ENCODE results near the gene ZNF771. TPM values are rescaled to one million over a fixed set of nuclear protein-coding genes. Genes with fewer than 3 reads are reported as not detected.
A peak's percentile ranks its signal among the peaks of the same experiment; 100 is the strongest.

ZNF771 gene
- polyA plus RNA-seq, 1 donor (not counting 4 experiments of a cell fraction or from before 2014, with no cell fraction given) = 4.0 TPM

DNA sequence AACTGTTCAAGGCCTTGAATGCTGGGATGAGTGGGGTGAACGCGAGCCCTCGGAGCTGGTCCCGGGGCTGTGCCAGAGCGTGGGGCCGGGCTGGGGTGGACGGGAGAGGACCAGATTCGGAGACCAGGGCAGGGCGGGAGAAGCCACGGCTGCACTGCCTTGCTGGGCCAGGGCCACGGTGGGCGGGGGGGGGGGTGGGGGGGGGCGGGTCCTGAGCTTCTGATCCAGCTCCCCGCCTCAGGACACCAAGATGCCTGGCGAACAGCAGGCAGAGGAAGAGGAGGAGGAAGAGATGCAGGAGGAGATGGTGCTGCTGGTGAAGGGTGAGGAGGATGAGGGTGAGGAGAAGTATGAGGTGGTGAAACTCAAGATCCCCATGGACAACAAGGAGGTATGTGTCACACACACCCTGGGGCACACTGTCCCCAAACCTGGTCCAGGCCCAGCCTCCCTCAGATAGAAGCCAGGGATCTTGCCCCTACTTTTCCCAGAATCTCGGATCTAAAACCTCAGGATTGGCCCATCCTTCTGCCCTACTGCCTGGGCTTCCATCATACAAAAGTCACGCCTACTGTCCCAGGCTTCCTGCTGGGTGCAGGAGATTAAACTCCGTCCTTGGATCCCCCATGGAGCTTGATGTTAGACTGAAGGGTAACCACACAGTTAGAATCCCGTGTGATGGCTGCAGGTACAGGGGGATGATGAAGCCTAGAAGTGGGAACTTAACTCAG, 563 bp downstream of the ZNF771 start:
- peak overlapping the region; percentile 62 for H2AFZ ChIP-seq (ENCODE audit: control insufficient read depth, low read length)
- no peak for DNase-seq (ENCODE audit: low read depth, low spot score)

DNA sequence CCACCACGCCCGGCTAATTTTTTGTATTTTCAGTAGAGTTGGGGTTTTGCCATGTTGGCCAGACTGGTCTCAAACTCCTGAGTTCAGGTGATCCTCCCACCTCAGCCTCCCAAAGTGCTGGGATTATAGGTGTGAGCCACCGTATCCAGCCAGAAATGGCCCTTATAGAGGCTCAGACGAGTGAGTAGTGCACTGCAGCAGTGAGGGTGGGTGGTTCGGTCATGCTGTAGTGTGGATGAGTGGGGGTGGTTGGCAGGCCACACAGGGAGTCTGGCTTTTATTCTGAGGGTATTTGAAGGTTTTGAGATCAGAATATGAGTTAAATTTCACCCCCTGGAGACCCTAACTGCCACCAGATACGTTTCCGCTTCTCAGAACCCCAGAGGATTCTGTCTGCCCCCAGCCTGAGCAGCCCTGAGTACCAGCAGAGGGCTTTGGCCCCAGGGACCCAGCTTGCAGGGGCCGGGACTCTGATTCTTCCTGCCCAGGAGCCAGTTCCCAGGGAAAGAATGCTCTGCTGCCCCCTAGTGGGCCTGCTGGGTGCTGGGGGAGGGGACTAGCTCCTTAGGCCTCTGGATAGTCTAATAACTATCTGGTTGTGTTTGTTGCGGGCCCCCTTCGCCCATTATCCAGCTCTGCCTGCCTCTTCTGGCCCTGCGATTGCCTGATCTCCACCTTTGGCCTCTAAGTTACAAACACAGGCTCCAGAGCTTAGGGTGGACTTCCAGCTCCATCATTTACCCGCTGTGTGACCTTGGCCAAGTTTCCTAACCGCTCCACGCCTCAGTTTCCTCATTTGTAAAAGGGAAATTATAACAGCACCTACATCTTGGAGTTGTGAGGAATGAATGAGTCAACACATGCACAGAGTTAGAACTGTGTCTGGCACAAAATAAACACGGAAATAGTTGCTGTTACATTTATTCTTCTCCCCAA, 2.0 kb downstream of the ZNF771 start:
- peak; percentile 29 for FAIRE-seq
- dilution Hi-C loops (cut with MboI; ENCODE audit: extremely low pct_ligation_motif_present, low sequenced_read_pairs) = no loop called here
- no peak overlapping the region for H3K9ac ChIP-seq (ENCODE audit: control insufficient read depth, extremely low read depth, insufficient read depth, low read length)
- no peaks in the 10 kb centered on the region for H3K9me3 ChIP-seq (ENCODE audit: control insufficient read depth, low read depth, low read length)
- H3K9me1 ChIP-seq (ENCODE audit: control insufficient read depth, extremely low read depth, insufficient read depth, low read length) = peaks cover 4% of the 10 kb centered on the region
- H3K27me3 ChIP-seq (ENCODE audit: control insufficient read depth, extremely low read depth, insufficient read depth, low read length) = no peaks in the 10 kb centered on the region
- H3K27ac ChIP-seq (ENCODE audit: control insufficient read depth, insufficient read depth, low read length) = no peak overlapping the region
- peaks cover 3 to 8% of the 10 kb centered on the region in 2 experiments for H3K36me3 ChIP-seq (ENCODE audit: control insufficient read depth in 2 of 2, extremely low read depth in 1 of 2, insufficient read depth in 2 of 2, low read length in 2 of 2)
- TF ChIP-seq, protein P1, sequence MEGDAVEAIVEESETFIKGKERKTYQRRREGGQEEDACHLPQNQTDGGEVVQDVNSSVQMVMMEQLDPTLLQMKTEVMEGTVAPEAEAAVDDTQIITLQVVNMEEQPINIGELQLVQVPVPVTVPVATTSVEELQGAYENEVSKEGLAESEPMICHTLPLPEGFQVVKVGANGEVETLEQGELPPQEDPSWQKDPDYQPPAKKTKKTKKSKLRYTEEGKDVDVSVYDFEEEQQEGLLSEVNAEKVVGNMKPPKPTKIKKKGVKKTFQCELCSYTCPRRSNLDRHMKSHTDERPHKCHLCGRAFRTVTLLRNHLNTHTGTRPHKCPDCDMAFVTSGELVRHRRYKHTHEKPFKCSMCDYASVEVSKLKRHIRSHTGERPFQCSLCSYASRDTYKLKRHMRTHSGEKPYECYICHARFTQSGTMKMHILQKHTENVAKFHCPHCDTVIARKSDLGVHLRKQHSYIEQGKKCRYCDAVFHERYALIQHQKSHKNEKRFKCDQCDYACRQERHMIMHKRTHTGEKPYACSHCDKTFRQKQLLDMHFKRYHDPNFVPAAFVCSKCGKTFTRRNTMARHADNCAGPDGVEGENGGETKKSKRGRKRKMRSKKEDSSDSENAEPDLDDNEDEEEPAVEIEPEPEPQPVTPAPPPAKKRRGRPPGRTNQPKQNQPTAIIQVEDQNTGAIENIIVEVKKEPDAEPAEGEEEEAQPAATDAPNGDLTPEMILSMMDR (optimal IDR thresholded peaks at IDR 0.05 in 1 of 3, IDR thresholded peaks at IDR 0.05 in 1 of 3, conservative IDR thresholded peaks at IDR 0.05 in 1 of 3; ENCODE audit: extremely low read depth in 1 of 3, insufficient read depth in 2 of 3, low read length in 3 of 3) = peak; percentile 92 to 96 (median 93)
- no peak for TF ChIP-seq EZH2 (IDR thresholded peaks at IDR 0.05; ENCODE audit: low read length)
- H4K20me1 ChIP-seq (ENCODE audit: control insufficient read depth, extremely low read depth, insufficient read depth, low read length) = no peaks in the 10 kb centered on the region
- peak overlapping the region; percentile 47 for H3K4me2 ChIP-seq (ENCODE audit: control insufficient read depth, extremely low read depth, insufficient read depth, low read depth, low read length)
- H3K79me2 ChIP-seq (ENCODE audit: control insufficient read depth, insufficient read depth, low read length) = peaks cover 6% of the 10 kb centered on the region
- H3K4me3 ChIP-seq (ENCODE audit: control insufficient read depth in 2 of 3, extremely low read depth in 1 of 3, insufficient read depth in 2 of 3, low read depth in 1 of 3, low read length in 3 of 3) = no peak overlapping the region
- H3K4me1 ChIP-seq (ENCODE audit: control insufficient read depth, extremely low read depth, insufficient read depth, low read length) = peaks cover 12% of the 10 kb centered on the region
- no peak overlapping the region for H2AFZ ChIP-seq (ENCODE audit: control insufficient read depth, low read length)
- no peak for DNase-seq (ENCODE audit: low read depth, low spot score)

More for the DNA sequence above, 563 bp downstream of the ZNF771 start:
- Histone ChIP-seq H3K4me2 (ENCODE audit: control insufficient read depth, extremely low read depth, insufficient read depth, low read depth, low read length) (peak overlapping the region; percentile 86), H3K79me2 (ENCODE audit: control insufficient read depth, insufficient read depth, low read length) (peaks cover 6% of the 10 kb centered on the region), H3K9me3 (ENCODE audit: control insufficient read depth, low read depth, low read length) (no peaks in the 10 kb centered on the region), H4K20me1 (ENCODE audit: control insufficient read depth, extremely low read depth, insufficient read depth, low read length) (no peaks in the 10 kb centered on the region), H3K4me1 (ENCODE audit: control insufficient read depth, extremely low read depth, insufficient read depth, low read length) (peaks cover 12% of the 10 kb centered on the region), H3K27ac (ENCODE audit: control insufficient read depth, insufficient read depth, low read length) (peak overlapping the region; percentile 40), H3K9ac (ENCODE audit: control insufficient read depth, extremely low read depth, insufficient read depth, low read length) (peak overlapping the region; percentile 83), H3K36me3 (ENCODE audit: control insufficient read depth in 2 of 2, extremely low read depth in 1 of 2, insufficient read depth in 2 of 2, low read length in 2 of 2) (peaks cover 3 to 8% of the 10 kb centered on the region in 2 experiments), H3K27me3 (ENCODE audit: control insufficient read depth, extremely low read depth, insufficient read depth, low read length) (no peaks in the 10 kb centered on the region), H3K4me3 (ENCODE audit: control insufficient read depth in 2 of 3, extremely low read depth in 1 of 3, insufficient read depth in 2 of 3, low read depth in 1 of 3, low read length in 3 of 3) (peak overlapping the region; percentile 53 to 79 (median 79)), H3K9me1 (ENCODE audit: control insufficient read depth, extremely low read depth, insufficient read depth, low read length) (peaks cover 4% of the 10 kb centered on the region)
- no peak for FAIRE-seq
- TF ChIP-seq EZH2 (IDR thresholded peaks at IDR 0.05; ENCODE audit: low read length) = no peak
- TF ChIP-seq, protein P1 (optimal IDR thresholded peaks at IDR 0.05 in 1 of 3, IDR thresholded peaks at IDR 0.05 in 1 of 3, conservative IDR thresholded peaks at IDR 0.05 in 1 of 3; ENCODE audit: extremely low read depth in 1 of 3, insufficient read depth in 2 of 3, low read length in 3 of 3) = no peak
- dilution Hi-C loops (cut with MboI; ENCODE audit: extremely low pct_ligation_motif_present, low sequenced_read_pairs) = no loop called here
